WERI-Rb-1 (cell line): Measurements from ENCODE around the gene ZNF366.

Source experiments
- DNase-seq: peaks from one replicate; pipeline ENCODE4 v3.0.0-alpha.2; 2020
- H3K27ac ChIP-seq: fragments of 250-450 bp; sonication (Bioruptor Pico); 2 replicates; pipeline ENCODE4 v1.5.1; 2020; ENCODE audit warnings: mild to moderate bottlenecking, moderate library complexity
- H3K27me3 ChIP-seq: fragments of 250-450 bp; sonication (Bioruptor Pico); 2 replicates; pipeline ENCODE4 v1.5.1; 2021; ENCODE audit warnings: mild to moderate bottlenecking, low read depth, moderate library complexity; ENCODE audit not compliant: insufficient read depth, severe bottlenecking
- H3K36me3 ChIP-seq: fragments of 250-450 bp; sonication (Bioruptor Pico); 2 replicates; pipeline ENCODE4 v1.5.1; 2020; ENCODE audit warnings: mild to moderate bottlenecking, moderate library complexity
- H3K4me3 ChIP-seq: 2 replicates; pipeline ENCODE4 v1.5.1; 2011; ENCODE audit warnings: low read depth, mild to moderate bottlenecking, control low read depth, low read length
- H3K9me3 ChIP-seq: fragments of 250-450 bp; sonication (Bioruptor Pico); 2 replicates; pipeline ENCODE4 v1.5.1; 2021; ENCODE audit warnings: mild to moderate bottlenecking, moderate library complexity; ENCODE audit not compliant: severe bottlenecking
- TF ChIP-seq, protein P1 (sequence below): IDR thresholded peaks from 2 replicates; pipeline ENCODE4 v1.5.1; 2011; ENCODE audit warnings: low read depth, mild to moderate bottlenecking, control low read depth, inconsistent platforms, low read length

The ZNF366 gene

DNA sequence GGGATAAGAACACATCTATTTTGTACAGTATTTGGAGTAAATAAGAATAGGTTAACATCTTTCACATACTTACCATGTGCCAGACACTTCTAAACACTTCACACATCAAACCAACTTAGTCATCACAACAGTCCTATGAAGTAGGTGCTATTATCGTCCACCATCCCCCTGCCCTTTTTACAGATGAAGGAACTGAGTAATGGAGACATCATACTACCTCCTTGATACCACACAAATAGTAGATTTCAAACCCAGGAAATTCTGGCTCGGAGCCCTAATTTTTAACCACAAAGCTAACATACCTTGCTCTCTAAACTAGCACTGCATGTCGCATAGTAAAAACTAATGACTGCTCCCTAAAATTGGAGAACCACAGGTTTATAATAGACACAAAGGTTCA, 4.2 kb upstream of the ZNF366 start:
- DNase-seq, result no peak
- Histone ChIP-seq H3K4me3 (no peak overlapping the region), H3K27ac (no peak overlapping the region), H3K36me3 (no peaks in the 10 kb centered on the region), H3K27me3 (no peaks in the 10 kb centered on the region), H3K9me3 (no peaks in the 10 kb centered on the region)
- TF ChIP-seq, protein P1, sequence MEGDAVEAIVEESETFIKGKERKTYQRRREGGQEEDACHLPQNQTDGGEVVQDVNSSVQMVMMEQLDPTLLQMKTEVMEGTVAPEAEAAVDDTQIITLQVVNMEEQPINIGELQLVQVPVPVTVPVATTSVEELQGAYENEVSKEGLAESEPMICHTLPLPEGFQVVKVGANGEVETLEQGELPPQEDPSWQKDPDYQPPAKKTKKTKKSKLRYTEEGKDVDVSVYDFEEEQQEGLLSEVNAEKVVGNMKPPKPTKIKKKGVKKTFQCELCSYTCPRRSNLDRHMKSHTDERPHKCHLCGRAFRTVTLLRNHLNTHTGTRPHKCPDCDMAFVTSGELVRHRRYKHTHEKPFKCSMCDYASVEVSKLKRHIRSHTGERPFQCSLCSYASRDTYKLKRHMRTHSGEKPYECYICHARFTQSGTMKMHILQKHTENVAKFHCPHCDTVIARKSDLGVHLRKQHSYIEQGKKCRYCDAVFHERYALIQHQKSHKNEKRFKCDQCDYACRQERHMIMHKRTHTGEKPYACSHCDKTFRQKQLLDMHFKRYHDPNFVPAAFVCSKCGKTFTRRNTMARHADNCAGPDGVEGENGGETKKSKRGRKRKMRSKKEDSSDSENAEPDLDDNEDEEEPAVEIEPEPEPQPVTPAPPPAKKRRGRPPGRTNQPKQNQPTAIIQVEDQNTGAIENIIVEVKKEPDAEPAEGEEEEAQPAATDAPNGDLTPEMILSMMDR, result no peak

DNA sequence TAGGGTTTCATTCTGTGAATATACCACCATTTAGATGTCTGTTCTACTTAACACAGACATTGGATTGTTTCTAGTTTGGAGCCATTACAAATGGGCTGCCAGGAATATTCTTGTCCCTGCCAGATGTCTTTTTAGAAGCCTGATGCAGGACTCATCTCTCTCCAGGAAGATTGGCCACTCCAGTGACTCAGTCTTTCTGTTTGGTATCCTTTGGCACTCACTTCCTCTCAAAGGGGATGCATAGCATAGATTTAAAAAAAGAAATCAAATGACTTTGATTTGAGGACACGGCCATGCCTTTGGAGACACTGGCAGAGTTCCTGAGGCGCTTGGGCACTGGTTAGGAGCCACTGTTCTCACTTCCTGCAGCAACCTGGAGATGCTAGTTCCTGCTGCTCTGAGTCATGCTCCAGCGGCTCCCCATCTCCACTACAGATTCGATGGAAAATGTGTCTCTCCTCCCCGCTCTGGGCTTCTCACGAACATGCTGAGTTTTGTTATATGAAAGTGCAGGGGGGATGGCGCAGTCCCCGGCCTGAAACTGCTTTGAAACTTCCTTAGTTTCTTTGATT, 3.5 kb upstream of the ZNF366 start:
- no peaks in the 10 kb centered on the region for H3K9me3 ChIP-seq
- no peaks in the 10 kb centered on the region for H3K27me3 ChIP-seq
- no peak overlapping the region for H3K4me3 ChIP-seq
- TF ChIP-seq, protein P1, result no peak
- DNase-seq, result no peak
- H3K27ac ChIP-seq, result no peak overlapping the region
- no peaks in the 10 kb centered on the region for H3K36me3 ChIP-seq

DNA sequence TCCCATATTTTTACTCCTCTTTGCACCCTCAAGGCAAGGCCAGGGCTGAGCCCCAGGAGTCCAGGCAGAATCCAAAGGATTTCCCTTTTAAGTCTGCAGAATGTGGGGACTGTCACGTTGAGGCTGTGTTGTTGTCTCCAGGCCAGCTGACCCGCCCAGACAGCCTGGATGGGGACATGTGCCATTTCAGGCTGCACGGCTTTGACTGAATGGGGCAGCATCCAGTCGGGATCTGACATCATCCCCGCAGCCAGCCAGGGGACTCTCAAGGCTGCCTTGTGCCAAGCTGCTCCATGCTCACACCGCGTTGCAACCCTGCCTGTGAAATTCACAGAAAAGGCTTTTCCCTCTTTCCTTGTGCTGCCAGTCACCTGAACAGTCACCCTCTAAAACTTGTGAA, 2.2 kb upstream of the ZNF366 start:
- TF ChIP-seq, protein P1, result no peak
- H3K4me3 ChIP-seq, result no peak overlapping the region
- H3K36me3 ChIP-seq, result no peaks in the 10 kb centered on the region
- H3K9me3 ChIP-seq, result no peaks in the 10 kb centered on the region
- no peak overlapping the region for H3K27ac ChIP-seq
- DNase-seq, result no peak
- H3K27me3 ChIP-seq, result no peaks in the 10 kb centered on the region

DNA sequence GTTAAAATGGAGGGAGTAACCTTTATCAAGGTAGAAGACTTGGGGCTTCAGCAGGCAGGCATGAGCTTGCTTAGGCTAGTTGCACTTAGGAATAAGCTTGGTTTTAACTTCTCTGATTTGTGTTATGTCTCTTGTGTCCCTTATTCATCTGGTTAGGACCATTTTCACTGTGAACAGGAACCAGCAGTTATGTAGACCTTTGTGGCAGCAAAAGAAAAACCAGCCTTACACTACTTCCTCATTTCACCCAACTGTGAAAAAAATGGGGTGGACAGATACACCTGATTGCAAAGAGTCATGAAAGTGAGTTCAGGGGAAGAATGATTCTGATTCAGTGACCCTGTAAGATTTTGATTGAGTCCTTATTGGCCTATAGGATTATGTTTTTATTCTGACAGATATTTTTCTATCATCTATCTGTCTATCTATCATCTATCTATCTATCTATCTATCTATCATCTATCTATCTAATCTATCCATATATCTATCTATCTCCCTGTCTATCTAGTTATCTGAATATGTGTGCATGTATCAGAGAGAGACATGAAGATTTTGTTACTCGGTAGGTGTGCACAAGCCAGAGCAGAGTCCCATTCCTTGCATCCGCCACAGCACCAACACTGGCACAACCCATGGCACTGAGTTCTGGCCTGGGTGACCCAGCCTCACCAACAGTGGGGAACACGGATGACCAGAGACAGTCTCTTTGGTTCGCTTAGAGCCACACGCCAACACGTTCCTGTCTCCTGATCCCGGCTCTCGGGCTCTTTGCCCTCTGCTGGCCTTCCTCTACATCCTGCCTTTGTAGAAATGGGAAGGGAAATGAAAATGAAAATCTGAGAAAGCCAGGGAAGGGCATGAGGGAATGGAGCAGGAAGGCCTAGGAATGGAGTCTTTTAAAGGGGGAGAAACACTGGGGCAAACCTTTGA, 1.3 kb upstream of the ZNF366 start:
- no peak overlapping the region for H3K27ac ChIP-seq

DNA sequence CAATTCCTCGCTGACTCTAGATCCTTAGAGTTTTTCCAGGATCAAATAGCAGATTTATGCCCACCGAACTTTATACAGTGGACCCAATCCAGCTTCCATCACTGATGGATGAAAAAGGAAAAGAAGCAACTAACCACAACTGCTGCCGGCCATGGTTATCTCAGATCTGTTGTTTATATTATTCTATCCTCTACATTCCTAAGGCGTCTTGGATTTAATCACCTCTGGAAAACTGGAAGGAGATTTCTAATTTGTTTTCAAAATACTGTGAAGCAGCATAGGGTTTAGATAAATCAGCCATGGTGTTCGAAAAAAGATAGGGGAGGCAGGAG, 663 bp upstream of the ZNF366 start:
- Histone ChIP-seq H3K36me3 (no peaks in the 10 kb centered on the region), H3K9me3 (no peaks in the 10 kb centered on the region), H3K4me3 (no peak overlapping the region), H3K27me3 (no peaks in the 10 kb centered on the region), H3K27ac (no peak overlapping the region)
- TF ChIP-seq, protein P1, result no peak
- no peak for DNase-seq

More for the DNA sequence above, 1.3 kb upstream of the ZNF366 start:
- no peak for DNase-seq
- Histone ChIP-seq H3K36me3 (no peaks in the 10 kb centered on the region), H3K4me3 (no peak overlapping the region), H3K27me3 (no peaks in the 10 kb centered on the region), H3K9me3 (no peaks in the 10 kb centered on the region)
- TF ChIP-seq, protein P1, result no peak
